Activated T-helper 17 cell treated with anti-CD3 and anti-CD28 coated beads, Interleukin-2, amount 50 U/mL, for 72 hours (primary cell): ENCODE measurements around the gene TM9SF2. TPM values are rescaled to one million over a fixed set of nuclear protein-coding genes. Genes with fewer than 3 reads are reported as not detected.
A peak's percentile ranks its signal among the peaks of the same experiment; 100 is the strongest.

Experiments used
- ATAC-seq: fragments of 150-1000 bp; cut with Tn5 transposase; replicated peaks from 2 replicates; pipeline ENCODE4 v1.10.0; 2021; ENCODE audit warnings: mild to moderate bottlenecking, moderate library complexity
- H3K27ac Mint-ChIP-seq: one replicate; pipeline ENCODE4 v1.8.0; 2022; ENCODE audit warnings: mixed read lengths
- H3K27me3 Mint-ChIP-seq: one replicate; pipeline ENCODE4 v1.8.0; 2022; ENCODE audit warnings: mixed read lengths
- H3K36me3 Mint-ChIP-seq: one replicate; pipeline ENCODE4 v1.8.0; 2022; ENCODE audit warnings: low read depth, mild to moderate bottlenecking, mixed read lengths
- H3K4me1 Mint-ChIP-seq: one replicate; pipeline ENCODE4 v1.8.0; 2022; ENCODE audit warnings: mixed read lengths
- H3K4me3 Mint-ChIP-seq: one replicate; pipeline ENCODE4 v1.8.0; 2022; ENCODE audit warnings: mild to moderate bottlenecking, mixed read lengths
- H3K9me3 Mint-ChIP-seq: one replicate; pipeline ENCODE4 v1.8.0; 2022; ENCODE audit warnings: mixed read lengths
- total RNA-seq, 2 donors: library from RNA; stranded (reverse); gene quantifications; one replicate each; pipeline ENCODE4 v1.2.3, GENCODE V29; 2022

The TM9SF2 gene
- total RNA-seq, 2 donors from 2014 or later: 50.6 to 97.3 TPM

DNA sequence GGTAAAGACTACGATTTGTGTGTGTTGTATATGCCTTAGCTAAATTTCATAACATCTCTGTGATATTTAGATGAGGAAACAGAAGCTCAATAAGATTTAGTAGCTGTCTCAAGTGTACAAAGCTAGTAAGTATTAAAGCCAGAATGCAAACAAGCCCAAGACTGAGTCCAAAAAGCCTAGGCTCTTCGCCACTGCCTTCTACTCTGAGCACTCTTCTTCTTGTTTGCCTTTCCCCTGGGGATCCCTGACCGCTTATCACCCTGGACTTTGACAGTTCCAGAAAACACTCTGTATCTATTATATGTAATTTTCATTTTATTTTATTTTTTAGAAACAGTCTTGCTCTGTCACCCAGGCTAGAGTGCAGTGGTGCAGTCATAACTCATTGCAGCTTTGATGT lies 5.8 kb downstream of the TM9SF2 start:
- Mint-ChIP-seq H3K4me1 (peaks cover 38% of the 10 kb centered on the region), H3K36me3 (peaks cover 78% of the 10 kb centered on the region), H3K27me3 (no peaks in the 10 kb centered on the region), H3K4me3 (peak overlapping the region; percentile 41), H3K9me3 (no peaks in the 10 kb centered on the region), H3K27ac (peak overlapping the region; percentile 19)
- ATAC-seq: no peak

DNA sequence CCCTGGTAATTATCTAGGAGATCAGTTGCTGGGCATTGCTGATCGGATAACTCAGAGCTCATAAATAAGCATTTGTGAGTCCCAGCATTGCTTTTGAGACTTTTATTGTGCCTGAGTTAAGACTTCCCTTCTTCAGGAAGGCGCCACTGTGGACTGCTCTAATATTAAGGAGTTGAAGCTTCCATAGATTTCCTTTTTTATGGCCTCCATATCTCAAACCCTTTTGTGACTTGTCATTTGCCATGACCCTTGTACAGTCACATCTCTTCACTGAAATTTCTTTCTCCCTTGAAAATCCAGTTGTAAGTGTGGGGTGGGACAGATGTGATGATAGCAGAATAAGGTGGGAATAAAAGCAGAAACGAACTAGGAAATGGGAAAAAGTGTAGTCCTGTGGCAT lies 6.3 kb downstream of the TM9SF2 start:
- no peak for ATAC-seq
- peak overlapping the region; percentile 29 for H3K27ac Mint-ChIP-seq
- no peaks in the 10 kb centered on the region for H3K9me3 Mint-ChIP-seq
- H3K27me3 Mint-ChIP-seq: no peaks in the 10 kb centered on the region
- no peak overlapping the region for H3K4me3 Mint-ChIP-seq
- peaks cover 75% of the 10 kb centered on the region for H3K36me3 Mint-ChIP-seq
- peaks cover 39% of the 10 kb centered on the region for H3K4me1 Mint-ChIP-seq

DNA sequence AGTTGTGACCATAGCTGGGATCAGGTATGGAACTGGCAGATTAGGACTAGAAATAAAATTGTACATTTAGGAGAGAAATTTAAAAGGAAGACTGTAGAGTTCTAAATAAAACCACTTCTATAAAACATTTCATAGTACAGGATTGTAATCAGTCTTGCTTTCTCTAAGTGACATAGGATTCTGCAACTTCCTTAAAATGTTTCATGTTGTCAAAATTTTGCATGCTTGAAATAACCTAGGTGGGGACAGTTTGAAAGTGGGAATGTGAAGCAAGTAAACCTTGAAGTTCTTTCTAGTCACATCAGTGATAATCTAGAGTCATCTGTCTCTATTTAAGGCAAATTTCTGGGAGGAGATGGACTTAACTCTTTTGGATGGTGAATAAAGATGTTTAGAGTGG lies 6.7 kb downstream of the TM9SF2 start:
- peaks cover 79% of the 10 kb centered on the region for H3K36me3 Mint-ChIP-seq
- peaks cover 43% of the 10 kb centered on the region for H3K4me1 Mint-ChIP-seq
- H3K9me3 Mint-ChIP-seq: no peaks in the 10 kb centered on the region
- ATAC-seq: no peak
- peak overlapping the region; percentile 29 for H3K27ac Mint-ChIP-seq
- no peak overlapping the region for H3K4me3 Mint-ChIP-seq
- no peaks in the 10 kb centered on the region for H3K27me3 Mint-ChIP-seq

DNA sequence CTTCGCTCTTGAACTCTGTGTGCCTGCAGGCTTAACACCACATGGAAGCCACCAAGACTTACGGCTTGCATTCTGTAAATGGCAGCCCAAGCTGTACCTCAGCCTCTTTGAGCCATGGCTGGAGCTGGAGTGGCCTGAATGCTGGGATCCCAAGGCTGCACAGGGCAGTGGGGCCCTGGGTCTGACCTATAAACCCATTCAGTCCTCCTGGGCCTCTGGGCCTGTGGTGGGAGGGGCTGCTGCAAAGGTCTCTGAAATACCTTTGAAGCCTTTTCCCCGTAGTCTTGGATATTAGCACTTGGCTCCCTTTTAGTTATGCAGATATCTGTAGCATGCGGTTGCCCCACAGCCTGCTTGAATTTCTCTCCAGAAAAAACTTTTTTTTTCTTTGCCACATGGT lies 8.2 kb downstream of the TM9SF2 start:
- no peak for ATAC-seq
- H3K27me3 Mint-ChIP-seq: no peaks in the 10 kb centered on the region
- H3K36me3 Mint-ChIP-seq: peaks cover 75% of the 10 kb centered on the region
- no peak overlapping the region for H3K27ac Mint-ChIP-seq
- no peak overlapping the region for H3K4me3 Mint-ChIP-seq
- peaks cover 37% of the 10 kb centered on the region for H3K4me1 Mint-ChIP-seq
- no peaks in the 10 kb centered on the region for H3K9me3 Mint-ChIP-seq

DNA sequence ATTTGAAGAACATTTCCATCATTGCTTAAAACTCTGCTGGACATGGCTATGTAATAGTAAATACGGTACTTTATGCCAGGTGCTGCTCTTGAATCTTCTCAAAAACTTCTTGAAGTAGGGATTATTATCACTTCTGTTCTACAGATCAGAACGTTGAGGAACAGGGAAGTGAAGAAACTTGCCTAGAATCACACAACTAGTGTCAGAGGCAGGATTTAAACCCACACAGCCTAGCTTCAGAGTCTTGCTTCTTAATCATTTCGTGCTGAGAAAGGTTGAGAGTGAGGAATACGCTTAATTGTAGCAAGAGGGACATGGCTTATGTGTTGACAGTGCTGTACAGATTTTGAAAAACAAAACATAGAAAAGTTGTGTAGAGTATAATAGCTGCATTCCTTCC lies 13.5 kb downstream of the TM9SF2 start:
- ATAC-seq: no peak
- H3K27ac Mint-ChIP-seq: no peak overlapping the region
- H3K4me3 Mint-ChIP-seq: no peak overlapping the region
- H3K4me1 Mint-ChIP-seq: peaks cover 33% of the 10 kb centered on the region
- peaks cover 62% of the 10 kb centered on the region for H3K36me3 Mint-ChIP-seq
- H3K9me3 Mint-ChIP-seq: no peaks in the 10 kb centered on the region
- no peaks in the 10 kb centered on the region for H3K27me3 Mint-ChIP-seq

DNA sequence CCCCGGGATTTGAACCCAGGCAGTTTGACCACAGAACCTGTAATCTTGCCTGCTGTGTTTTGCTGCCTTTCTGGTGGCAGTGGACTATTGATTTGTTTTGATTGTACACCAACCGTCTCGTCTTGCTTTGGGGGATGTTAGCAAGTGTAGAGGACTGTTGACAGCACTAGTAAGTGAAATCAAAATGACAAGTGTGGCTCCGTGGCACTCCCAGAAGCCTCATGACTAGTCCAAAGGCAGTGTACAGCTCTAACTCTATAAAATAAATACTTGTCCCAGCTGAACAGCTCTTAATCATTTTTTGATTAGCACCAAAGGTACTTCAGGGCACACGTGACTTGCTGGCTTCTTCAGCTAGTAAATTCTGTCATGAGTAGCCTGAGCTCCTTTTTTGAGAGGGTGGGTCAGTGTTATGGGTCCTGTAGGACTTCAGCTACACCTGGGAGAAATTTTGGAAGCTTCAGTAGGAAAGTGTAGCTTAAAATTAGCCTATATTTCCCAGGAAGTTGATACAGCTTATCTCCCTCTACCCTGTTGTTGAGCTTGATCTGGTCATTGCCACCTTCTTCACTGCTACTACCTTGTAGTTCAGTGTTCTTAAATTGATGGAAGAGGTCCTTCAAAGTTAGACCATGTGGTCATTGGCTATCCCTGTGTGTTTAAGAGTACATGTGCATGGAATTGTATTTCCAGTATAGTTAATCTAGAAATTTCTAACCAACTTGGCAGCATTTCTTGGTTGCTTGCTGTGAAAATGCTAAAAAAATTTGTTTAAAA lies 15.1 kb downstream of the TM9SF2 start:
- no peaks in the 10 kb centered on the region for H3K27me3 Mint-ChIP-seq
- peak overlapping the region; percentile 12 for H3K27ac Mint-ChIP-seq
- no peaks in the 10 kb centered on the region for H3K9me3 Mint-ChIP-seq
- peaks cover 22% of the 10 kb centered on the region for H3K4me1 Mint-ChIP-seq
- ATAC-seq: no peak
- H3K4me3 Mint-ChIP-seq: no peak overlapping the region
- H3K36me3 Mint-ChIP-seq: peaks cover 63% of the 10 kb centered on the region

DNA sequence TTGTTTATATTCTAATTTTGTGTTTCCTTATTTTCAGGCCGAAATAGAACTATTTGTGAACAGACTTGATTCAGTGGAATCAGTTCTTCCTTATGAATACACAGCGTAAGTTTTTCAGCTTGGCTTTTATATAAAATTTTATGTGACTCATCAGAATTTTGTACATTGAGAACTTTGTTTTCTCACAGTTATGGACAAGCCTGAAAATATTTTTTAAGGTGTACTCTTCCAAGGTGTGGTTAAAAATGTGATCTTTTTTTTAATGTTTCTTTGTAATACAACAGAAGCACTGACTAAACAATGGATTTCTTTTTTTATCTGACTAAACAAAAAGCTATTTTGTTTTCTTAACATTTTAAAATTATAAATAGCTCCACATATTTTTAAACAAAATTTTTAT lies 16.3 kb downstream of the TM9SF2 start:
- Mint-ChIP-seq H3K27me3 (no peaks in the 10 kb centered on the region), H3K9me3 (no peaks in the 10 kb centered on the region)

DNA sequence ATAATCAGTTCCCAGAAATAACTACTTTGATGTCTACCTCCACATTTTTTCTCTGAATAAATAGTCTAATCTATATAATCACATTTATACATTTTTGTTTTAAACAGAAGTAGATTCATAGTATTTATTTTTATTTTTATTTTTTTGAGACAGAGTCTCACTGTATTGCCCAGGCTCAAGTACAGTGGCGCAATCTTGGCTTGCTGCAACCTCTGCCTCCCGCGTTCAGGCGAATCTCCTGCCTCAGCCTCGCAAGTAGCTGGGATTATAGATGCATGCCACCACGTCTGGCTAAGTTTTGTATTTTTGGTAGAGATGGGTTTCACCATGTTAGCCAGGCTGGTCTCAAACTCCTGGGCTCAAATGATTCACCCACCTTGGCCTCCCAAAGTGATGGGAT lies 16.7 kb downstream of the TM9SF2 start:
- Mint-ChIP-seq H3K9me3 (no peaks in the 10 kb centered on the region), H3K4me3 (no peak overlapping the region), H3K4me1 (peaks cover 7% of the 10 kb centered on the region), H3K27ac (no peak overlapping the region), H3K27me3 (no peaks in the 10 kb centered on the region), H3K36me3 (peaks cover 69% of the 10 kb centered on the region)
- ATAC-seq: no peak

More for the DNA sequence above, 16.3 kb downstream of the TM9SF2 start:
- Mint-ChIP-seq H3K36me3 (peaks cover 69% of the 10 kb centered on the region), H3K4me3 (no peak overlapping the region), H3K27ac (no peak overlapping the region), H3K4me1 (peaks cover 11% of the 10 kb centered on the region)
- ATAC-seq: no peak

DNA sequence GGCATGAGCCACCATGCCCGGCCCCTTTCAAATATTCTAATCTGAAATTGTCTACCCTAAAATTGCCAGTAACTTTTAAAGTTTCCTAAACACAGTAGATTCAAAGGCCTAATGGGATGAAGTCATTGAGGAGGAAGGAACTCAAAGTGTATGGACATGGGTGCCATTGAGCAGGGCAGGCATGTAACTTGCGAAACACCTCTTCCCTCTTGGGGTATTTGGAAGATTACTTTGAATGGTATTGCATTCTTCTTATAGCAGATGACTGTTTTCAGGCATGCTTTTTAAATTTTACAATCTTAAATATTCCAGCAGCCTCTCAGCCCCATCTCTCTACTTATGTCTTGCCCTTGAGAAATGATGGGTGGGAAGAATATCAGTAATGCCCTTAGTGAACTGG lies 21.0 kb downstream of the TM9SF2 start:
- Mint-ChIP-seq H3K36me3 (peaks cover 98% of the 10 kb centered on the region), H3K4me3 (no peak overlapping the region), H3K27ac (peak overlapping the region; percentile 40), H3K9me3 (no peaks in the 10 kb centered on the region), H3K27me3 (no peaks in the 10 kb centered on the region), H3K4me1 (peaks cover 32% of the 10 kb centered on the region)
- ATAC-seq: no peak

DNA sequence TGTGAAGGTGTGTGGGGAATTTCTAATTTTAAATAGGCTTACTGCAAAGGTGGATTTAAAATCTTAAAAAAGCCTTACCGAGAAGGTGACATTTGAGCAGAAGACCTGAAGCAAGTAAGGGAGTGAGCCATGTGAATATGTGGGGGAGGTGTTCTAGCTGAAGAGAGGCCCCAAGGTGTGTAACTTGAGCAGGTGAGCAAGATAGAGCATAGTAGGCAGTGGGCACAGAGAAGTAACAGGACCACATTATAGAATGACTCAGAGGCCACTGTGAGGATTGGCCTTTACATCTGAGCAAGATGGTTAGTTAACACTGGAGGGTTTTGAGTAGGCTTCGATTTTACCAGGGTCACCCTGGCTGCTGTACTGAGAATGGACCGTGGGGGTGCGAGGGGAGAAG lies 22.6 kb downstream of the TM9SF2 start:
- no peaks in the 10 kb centered on the region for H3K27me3 Mint-ChIP-seq
- H3K4me1 Mint-ChIP-seq: peaks cover 35% of the 10 kb centered on the region
- H3K27ac Mint-ChIP-seq: peak overlapping the region; percentile 63
- ATAC-seq: peak; percentile 72
- peaks cover 97% of the 10 kb centered on the region for H3K36me3 Mint-ChIP-seq
- no peak overlapping the region for H3K4me3 Mint-ChIP-seq
- no peaks in the 10 kb centered on the region for H3K9me3 Mint-ChIP-seq

DNA sequence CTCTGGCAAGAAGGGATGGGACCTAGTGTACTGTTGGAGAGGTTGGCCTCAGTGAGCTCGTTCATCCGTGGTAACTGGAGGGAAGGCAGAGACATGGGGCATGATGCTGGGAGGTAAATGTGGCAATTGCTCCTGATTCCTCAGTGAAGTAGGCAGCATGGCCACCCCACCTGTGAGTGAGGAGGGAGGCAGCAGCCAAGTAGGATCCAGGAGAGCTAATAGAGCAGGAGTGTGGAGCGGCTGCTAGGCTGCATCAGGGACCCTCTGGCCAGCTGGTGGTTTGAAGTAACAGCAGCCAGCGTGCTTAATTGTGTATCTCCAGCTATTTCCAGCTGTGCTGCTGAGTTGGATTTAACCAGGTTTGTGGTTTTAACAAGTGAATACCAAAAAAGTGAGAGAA lies 24.7 kb downstream of the TM9SF2 start:
- Mint-ChIP-seq H3K4me1 (peaks cover 35% of the 10 kb centered on the region), H3K9me3 (no peaks in the 10 kb centered on the region), H3K27ac (peak overlapping the region; percentile 73), H3K36me3 (peaks cover 97% of the 10 kb centered on the region), H3K4me3 (peak overlapping the region; percentile 8), H3K27me3 (no peaks in the 10 kb centered on the region)
- ATAC-seq: no peak

DNA sequence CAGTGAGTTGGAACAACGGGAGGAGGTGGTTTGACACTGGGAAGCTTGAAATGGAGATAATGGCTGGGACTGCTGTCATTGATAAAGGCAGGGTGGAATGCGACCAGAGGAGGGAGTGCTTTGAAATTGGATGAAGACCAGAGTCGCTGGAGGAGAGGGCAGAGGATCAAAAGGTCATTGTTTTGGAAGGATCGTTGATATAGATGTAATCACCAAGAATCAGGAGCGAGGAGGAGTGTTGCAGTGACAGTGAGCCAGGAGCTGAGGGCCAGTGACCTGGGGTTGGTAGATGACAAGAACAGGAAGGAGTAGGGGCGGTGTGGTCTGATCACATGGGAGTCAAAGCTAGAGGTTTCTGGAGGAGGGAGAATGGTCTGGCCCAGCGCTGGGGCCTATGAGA lies 25.3 kb downstream of the TM9SF2 start:
- peak; percentile 70 for ATAC-seq
- no peaks in the 10 kb centered on the region for H3K9me3 Mint-ChIP-seq
- H3K4me1 Mint-ChIP-seq: peaks cover 35% of the 10 kb centered on the region
- H3K27ac Mint-ChIP-seq: peak overlapping the region; percentile 73
- peaks cover 97% of the 10 kb centered on the region for H3K36me3 Mint-ChIP-seq
- no peaks in the 10 kb centered on the region for H3K27me3 Mint-ChIP-seq
- H3K4me3 Mint-ChIP-seq: peak overlapping the region; percentile 8

DNA sequence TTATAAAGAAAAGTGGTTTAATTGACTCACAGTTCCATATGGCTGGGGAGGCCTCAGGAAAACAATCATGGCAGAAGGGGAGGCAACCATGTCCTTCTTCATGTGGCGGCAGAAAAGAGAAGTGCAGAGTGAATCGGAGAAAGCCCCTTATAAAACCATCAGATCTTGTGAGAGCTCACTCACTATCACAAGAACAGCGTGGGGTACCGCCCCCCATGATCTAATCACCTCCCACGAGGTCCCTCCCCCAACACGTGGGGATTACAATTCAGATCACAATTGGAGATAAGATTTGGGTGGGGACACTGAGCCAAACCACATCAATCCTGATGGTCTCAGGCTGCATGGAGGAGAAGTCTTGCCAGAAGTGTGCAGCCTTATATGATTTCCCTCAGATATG lies 26.0 kb downstream of the TM9SF2 start:
- no peak for ATAC-seq
- Mint-ChIP-seq H3K4me3 (no peak overlapping the region), H3K27ac (peak overlapping the region; percentile 73)

DNA sequence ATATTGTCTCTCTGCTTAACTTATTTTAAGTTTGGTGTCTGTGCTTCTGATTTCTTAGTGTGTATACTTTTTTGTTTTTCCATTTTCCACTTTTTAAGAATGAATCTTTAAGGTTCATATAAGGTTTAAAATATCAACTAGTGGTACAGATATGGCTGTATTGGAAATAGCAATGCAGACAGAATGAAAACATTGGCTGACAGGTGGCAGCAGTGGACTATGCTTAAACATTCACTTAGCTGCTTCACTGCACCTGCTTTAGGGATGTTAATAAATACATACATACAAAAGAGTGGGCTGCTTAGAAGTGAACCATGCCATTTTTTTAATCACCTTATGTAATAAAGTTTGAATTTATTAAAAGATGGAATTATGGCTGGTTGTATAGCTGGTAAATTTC lies 27.3 kb downstream of the TM9SF2 start:
- ATAC-seq: no peak
- Mint-ChIP-seq H3K4me1 (peaks cover 35% of the 10 kb centered on the region), H3K4me3 (no peak overlapping the region), H3K36me3 (peaks cover 97% of the 10 kb centered on the region), H3K27me3 (no peaks in the 10 kb centered on the region), H3K27ac (no peak overlapping the region), H3K9me3 (no peaks in the 10 kb centered on the region)

More for the DNA sequence above, 26.0 kb downstream of the TM9SF2 start:
- Mint-ChIP-seq H3K27me3 (no peaks in the 10 kb centered on the region), H3K36me3 (peaks cover 97% of the 10 kb centered on the region), H3K9me3 (no peaks in the 10 kb centered on the region), H3K4me1 (peaks cover 35% of the 10 kb centered on the region)

DNA sequence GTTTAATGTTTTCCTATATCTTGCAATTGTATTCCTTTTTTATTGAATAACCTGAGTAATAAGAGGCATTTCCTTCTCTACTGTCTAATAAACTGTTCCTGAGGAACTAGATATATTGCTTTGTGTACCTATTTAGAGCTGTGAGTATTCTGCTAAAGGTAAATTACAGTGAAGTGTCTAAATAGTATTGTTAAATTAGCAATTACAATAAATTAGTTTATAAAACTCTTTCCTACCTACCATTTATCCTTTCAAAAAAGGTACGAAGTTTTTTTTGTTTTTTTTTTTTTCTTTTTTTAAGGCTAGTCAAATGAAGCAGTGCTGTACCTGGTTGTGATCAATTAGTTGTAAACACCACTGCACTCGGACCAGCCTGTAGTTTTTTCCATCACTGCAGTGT lies 34.8 kb downstream of the TM9SF2 start:
- Mint-ChIP-seq H3K27ac (no peak overlapping the region), H3K36me3 (peaks cover 88% of the 10 kb centered on the region), H3K4me3 (no peak overlapping the region), H3K27me3 (no peaks in the 10 kb centered on the region), H3K9me3 (no peaks in the 10 kb centered on the region), H3K4me1 (peaks cover 13% of the 10 kb centered on the region)
- no peak for ATAC-seq
